Gastrocnemius medialis (tissue), 4 donors: ENCODE data around the gene SLC5A8.

Experiments
- POLR2A ChIP-seq, 2 donors: fragments of 450-650 bp; IDR thresholded peaks; one replicate each; pipeline ENCODE4 v1.6.1; 2017; ENCODE audit warnings: antibody characterized with exemption in 2 of 2, mild to moderate bottlenecking in 2 of 2, moderate library complexity in 2 of 2
- TF ChIP-seq, protein P1 (sequence below), 5 experiments: fragments of 450-650 bp in 3 of 5; fragments of 200-600 bp in 2 of 5; sonication (generic) in 2 of 5; IDR thresholded peaks in 4 of 5; conservative IDR thresholded peaks in 1 of 5; 1 replicate in 4 of 5; 2 replicates in 1 of 5; pipeline ENCODE4 v1.5.1; 2016 to 2019; ENCODE audit warnings: antibody characterized with exemption in 5 of 5, mild to moderate bottlenecking in 3 of 5, moderate library complexity in 3 of 5

DNA sequence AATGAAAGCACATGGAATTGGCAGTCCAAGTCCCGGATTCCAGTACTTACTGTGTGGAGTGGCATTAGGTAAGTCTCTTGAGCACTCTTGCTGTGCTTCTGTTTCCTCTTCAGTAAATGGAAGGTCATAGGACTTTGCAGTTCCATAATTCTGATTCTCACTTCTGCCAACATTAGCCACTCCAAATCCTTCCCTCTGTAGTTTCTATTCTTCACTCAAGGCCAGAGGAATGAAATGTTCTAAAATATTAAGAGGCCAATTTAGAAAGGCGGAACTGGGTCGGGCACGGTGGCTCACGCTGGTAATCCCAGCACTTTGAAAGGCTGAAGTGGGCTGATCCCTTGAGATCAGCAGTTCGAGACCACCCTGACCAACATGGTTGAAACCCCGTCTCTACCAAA, 19.8 kb upstream of the SLC5A8 start:
- TF ChIP-seq, protein P1, sequence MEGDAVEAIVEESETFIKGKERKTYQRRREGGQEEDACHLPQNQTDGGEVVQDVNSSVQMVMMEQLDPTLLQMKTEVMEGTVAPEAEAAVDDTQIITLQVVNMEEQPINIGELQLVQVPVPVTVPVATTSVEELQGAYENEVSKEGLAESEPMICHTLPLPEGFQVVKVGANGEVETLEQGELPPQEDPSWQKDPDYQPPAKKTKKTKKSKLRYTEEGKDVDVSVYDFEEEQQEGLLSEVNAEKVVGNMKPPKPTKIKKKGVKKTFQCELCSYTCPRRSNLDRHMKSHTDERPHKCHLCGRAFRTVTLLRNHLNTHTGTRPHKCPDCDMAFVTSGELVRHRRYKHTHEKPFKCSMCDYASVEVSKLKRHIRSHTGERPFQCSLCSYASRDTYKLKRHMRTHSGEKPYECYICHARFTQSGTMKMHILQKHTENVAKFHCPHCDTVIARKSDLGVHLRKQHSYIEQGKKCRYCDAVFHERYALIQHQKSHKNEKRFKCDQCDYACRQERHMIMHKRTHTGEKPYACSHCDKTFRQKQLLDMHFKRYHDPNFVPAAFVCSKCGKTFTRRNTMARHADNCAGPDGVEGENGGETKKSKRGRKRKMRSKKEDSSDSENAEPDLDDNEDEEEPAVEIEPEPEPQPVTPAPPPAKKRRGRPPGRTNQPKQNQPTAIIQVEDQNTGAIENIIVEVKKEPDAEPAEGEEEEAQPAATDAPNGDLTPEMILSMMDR (IDR thresholded peaks at IDR 0.05 in 4 of 5, conservative IDR thresholded peaks at IDR 0.05 in 1 of 5) = no peak
- TF ChIP-seq POLR2A (IDR thresholded peaks at IDR 0.05) = no peak
